Melanocyte of skin (primary cell): ENCODE data around the gene BACE1-AS. TPM values are rescaled to one million over a fixed set of nuclear protein-coding genes. Genes with fewer than 3 reads are reported as not detected.

Experiments
- small RNA-seq, 2 donors: library from RNA; depleted of rRNA; stranded (forward); fragments of <200 nt; gene quantifications; one replicate each; pipeline ENCODE3, GENCODE V24; 2012
- total RNA-seq, 2 donors: library from RNA; depleted of rRNA; stranded (reverse); fragments of >200 nt; gene quantifications; 2 replicates each; pipeline ENCODE4 v1.2.3, GENCODE V29; 2012

BACE1-AS gene
- 1 to 10 TPM; 2.7 to 4.1 TPM for total RNA-seq

GRCh38 chr11:117290809-117291396, at the start of gene BACE1-AS:
TSS of gene BACE1-AS (plus strand) at chr11:117291346.

GRCh38 chr11:117316197-117316961, 25.2 kb downstream of the BACE1-AS start, which contains the start of gene BACE1:
TSS of gene BACE1 (minus strand) at chr11:117316256. CDS start at chr11:117315795, 461 bp downstream.

GRCh38 chr11:117327567-117328374, 36.6 kb downstream of the BACE1-AS start, which contains the start of gene CEP164:
TSS of gene CEP164 (plus strand) at chr11:117327854. CDS start at chr11:117338587, 10,733 bp downstream.

Small RNAs within 50 kb of the gene (small RNA-seq; reads per million reads assigned to genes)
- 0 reads per million in 2 donors for gene RF00564

Other genes with a start within 250 kb of the BACE1-AS start
- 10 to 100 TPM; 16.0 to 19.3 TPM for gene SIK3, start 192.9 kb upstream of the BACE1-AS start, total RNA-seq
- 100 to 1,000 TPM; 103 to 171 TPM for gene PAFAH1B2, start 147.1 kb upstream of the BACE1-AS start, total RNA-seq
- gene SIDT2, start 112.6 kb upstream of the BACE1-AS start, total RNA-seq, result 10 to 100 TPM; 21.0 to 27.5 TPM
- 10 to 100 TPM in 1 of 2 donors, 1 to 10 TPM in 1; 2.1 to 35.3 TPM for gene TAGLN, start 92.0 kb upstream of the BACE1-AS start, total RNA-seq
- gene PCSK7, start 59.3 kb upstream of the BACE1-AS start, total RNA-seq, result 10 to 100 TPM; 32.3 to 39.0 TPM
- gene RNF214, start 58.7 kb upstream of the BACE1-AS start, total RNA-seq, result 1 to 10 TPM; 8.6 to 9.7 TPM
- 10 to 100 TPM; 16.5 to 17.3 TPM for gene BACE1, start 24.9 kb downstream of the BACE1-AS start, total RNA-seq
- 10 to 100 TPM; 21.7 to 26.6 TPM for gene CEP164, start 36.5 kb downstream of the BACE1-AS start, total RNA-seq